SK-N-SH treated with all-trans-retinoic acid at 6 μM for 48 hours (cell line): ENCODE results near the gene BRD3.

ENCODE experiments used
- CSDC2 ChIP-seq: fragments of 250-450 bp; sonication (Bioruptor Pico); IDR thresholded peaks from 2 replicates; pipeline ENCODE4 v1.5.0; 2020; ENCODE audit warnings: mild to moderate bottlenecking, moderate library complexity
- ESRRG ChIP-seq: fragments of 250-450 bp; sonication (Bioruptor Pico); IDR thresholded peaks from 2 replicates; pipeline ENCODE4 v1.6.1; 2021; ENCODE audit warnings: mild to moderate bottlenecking
- ISL1 ChIP-seq: fragments of 250-450 bp; sonication (Bioruptor Pico); IDR thresholded peaks from 2 replicates; pipeline ENCODE4 v2.1.2; 2022; ENCODE audit warnings: mild to moderate bottlenecking, moderate library complexity
- RARB ChIP-seq: fragments of 250-450 bp; sonication (Bioruptor Pico); IDR thresholded peaks from 2 replicates; pipeline ENCODE4 v1.8.0; 2021; ENCODE audit warnings: mild to moderate bottlenecking, moderate library complexity
- ZFP3 ChIP-seq: fragments of 250-450 bp; sonication (Bioruptor Pico); IDR thresholded peaks from 2 replicates; pipeline ENCODE4 v1.5.0; 2020; ENCODE audit warnings: mild to moderate bottlenecking, moderate library complexity
- TF ChIP-seq, protein P1 (sequence below): fragments of 250-450 bp; sonication (Bioruptor Pico); IDR thresholded peaks from 2 replicates; pipeline ENCODE4 v1.5.1; 2020; ENCODE audit warnings: low read depth, mild to moderate bottlenecking, moderate library complexity
- TF ChIP-seq, protein P2 (sequence below): fragments of 250-450 bp; sonication (Bioruptor Pico); IDR thresholded peaks from 2 replicates; pipeline ENCODE4 v1.5.0; 2020; ENCODE audit warnings: mild to moderate bottlenecking, moderate library complexity

DNA sequence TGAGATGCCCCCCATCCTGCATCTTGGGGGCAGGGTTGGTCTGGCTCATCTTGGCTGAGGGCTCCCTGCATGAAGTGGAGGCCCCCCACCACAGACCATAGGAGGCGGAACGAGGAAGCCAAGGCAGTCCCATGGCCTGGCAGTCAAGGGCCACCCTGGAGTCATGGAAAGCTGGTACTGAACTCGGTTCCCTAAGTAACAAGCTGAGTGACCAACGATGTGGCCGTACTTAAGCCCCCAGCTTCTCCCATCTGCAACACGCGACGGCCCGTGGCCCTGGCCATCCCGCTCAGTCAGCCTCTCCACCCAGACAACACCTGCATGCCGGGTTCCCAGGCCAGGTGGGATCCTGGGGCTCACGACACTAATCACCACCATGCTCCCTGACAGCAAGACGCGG lies 17.1 kb downstream of the BRD3 start:
- TF ChIP-seq ISL1 (CRISPR knock-in tag) (no peak), ZFP3 (CRISPR knock-in tag) (no peak), RARB (CRISPR knock-in tag) (no peak), ESRRG (CRISPR knock-in tag) (no peak), CSDC2 (no peak)
- TF ChIP-seq, protein P1, sequence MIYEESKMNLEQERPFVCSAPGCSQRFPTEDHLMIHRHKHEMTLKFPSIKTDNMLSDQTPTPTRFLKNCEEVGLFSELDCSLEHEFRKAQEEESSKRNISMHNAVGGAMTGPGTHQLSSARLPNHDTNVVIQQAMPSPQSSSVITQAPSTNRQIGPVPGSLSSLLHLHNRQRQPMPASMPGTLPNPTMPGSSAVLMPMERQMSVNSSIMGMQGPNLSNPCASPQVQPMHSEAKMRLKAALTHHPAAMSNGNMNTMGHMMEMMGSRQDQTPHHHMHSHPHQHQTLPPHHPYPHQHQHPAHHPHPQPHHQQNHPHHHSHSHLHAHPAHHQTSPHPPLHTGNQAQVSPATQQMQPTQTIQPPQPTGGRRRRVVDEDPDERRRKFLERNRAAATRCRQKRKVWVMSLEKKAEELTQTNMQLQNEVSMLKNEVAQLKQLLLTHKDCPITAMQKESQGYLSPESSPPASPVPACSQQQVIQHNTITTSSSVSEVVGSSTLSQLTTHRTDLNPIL (CRISPR knock-in tag) = no peak
- TF ChIP-seq, protein P2, sequence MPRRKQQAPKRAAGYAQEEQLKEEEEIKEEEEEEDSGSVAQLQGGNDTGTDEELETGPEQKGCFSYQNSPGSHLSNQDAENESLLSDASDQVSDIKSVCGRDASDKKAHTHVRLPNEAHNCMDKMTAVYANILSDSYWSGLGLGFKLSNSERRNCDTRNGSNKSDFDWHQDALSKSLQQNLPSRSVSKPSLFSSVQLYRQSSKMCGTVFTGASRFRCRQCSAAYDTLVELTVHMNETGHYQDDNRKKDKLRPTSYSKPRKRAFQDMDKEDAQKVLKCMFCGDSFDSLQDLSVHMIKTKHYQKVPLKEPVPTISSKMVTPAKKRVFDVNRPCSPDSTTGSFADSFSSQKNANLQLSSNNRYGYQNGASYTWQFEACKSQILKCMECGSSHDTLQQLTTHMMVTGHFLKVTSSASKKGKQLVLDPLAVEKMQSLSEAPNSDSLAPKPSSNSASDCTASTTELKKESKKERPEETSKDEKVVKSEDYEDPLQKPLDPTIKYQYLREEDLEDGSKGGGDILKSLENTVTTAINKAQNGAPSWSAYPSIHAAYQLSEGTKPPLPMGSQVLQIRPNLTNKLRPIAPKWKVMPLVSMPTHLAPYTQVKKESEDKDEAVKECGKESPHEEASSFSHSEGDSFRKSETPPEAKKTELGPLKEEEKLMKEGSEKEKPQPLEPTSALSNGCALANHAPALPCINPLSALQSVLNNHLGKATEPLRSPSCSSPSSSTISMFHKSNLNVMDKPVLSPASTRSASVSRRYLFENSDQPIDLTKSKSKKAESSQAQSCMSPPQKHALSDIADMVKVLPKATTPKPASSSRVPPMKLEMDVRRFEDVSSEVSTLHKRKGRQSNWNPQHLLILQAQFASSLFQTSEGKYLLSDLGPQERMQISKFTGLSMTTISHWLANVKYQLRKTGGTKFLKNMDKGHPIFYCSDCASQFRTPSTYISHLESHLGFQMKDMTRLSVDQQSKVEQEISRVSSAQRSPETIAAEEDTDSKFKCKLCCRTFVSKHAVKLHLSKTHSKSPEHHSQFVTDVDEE (CRISPR knock-in tag) = no peak
